ENCODE measurements around the gene GDF15.

DNA sequence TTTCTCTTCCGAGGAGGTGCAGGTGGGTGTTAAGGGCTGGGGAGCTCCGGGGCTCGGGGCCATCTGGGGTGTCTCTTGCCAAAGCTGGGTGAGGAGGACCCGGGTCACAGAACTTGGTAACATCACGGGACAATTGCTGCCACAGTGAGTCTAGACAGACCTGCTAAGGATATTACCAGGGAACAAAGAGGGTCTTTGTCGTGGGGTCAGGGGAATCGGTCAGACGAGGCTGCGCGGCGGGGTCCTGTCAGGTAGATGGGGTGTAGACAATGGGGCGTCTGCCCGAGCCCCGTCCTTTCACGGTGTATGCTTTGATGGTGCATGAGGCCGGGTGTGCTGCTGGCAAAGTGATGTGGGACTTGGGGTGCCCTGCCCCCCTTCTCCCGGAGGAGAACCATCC lies 37.8 kb upstream of the GDF15 start:
- no peak for TF ChIP-seq POLR2A (IDR thresholded peaks at IDR 0.05)
- TF ChIP-seq EP300 (IDR thresholded peaks at IDR 0.05): no peak
